ENCODE measurements around the gene PIGH.

DNA sequence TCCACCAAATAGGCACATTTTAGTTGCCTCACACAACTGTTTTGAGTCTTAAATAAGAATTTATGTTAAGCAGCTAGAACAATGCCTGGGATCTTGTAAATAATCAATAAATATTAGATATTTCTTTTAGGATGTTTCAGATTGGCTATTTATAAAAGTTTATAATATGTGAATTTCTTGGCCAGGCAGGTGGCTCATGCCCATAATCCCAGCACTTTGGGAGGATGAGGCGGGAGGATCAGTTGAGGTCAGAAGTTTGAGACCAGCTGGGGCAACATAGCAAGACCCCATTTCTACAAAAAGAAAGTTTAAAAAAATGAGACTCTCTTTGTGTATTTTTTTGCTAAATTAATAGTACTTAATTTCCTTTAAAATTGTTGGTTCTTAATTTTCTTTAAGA lies 41.4 kb upstream of the PIGH start:
- TF ChIP-seq, protein P1, sequence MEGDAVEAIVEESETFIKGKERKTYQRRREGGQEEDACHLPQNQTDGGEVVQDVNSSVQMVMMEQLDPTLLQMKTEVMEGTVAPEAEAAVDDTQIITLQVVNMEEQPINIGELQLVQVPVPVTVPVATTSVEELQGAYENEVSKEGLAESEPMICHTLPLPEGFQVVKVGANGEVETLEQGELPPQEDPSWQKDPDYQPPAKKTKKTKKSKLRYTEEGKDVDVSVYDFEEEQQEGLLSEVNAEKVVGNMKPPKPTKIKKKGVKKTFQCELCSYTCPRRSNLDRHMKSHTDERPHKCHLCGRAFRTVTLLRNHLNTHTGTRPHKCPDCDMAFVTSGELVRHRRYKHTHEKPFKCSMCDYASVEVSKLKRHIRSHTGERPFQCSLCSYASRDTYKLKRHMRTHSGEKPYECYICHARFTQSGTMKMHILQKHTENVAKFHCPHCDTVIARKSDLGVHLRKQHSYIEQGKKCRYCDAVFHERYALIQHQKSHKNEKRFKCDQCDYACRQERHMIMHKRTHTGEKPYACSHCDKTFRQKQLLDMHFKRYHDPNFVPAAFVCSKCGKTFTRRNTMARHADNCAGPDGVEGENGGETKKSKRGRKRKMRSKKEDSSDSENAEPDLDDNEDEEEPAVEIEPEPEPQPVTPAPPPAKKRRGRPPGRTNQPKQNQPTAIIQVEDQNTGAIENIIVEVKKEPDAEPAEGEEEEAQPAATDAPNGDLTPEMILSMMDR (IDR thresholded peaks at IDR 0.05), result no peak
- no peak for TF ChIP-seq POLR2A (IDR thresholded peaks at IDR 0.05)
